ENCODE measurements around the gene KAZALD1.

DNA sequence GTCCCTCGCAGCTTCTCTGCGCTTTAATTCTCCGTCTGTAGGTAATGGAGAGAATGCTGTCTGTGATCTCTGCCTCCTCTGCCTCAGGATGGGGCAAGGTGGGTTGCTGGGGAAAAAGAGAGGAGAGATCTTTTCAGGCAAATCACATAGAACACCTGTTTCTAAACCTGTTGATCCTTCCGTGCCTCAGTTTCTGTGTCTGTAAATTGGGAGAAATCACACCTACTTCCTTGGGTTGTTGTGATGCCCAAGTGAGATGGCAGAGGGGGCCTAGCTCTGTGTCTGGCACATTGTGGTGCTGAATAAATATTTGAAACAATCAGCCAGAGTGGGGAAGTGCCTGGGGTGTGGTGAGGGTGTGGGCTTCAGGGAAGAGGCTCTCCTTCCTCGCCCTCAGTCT lies 28.8 kb downstream of the KAZALD1 start:
- TF ChIP-seq, protein P1, sequence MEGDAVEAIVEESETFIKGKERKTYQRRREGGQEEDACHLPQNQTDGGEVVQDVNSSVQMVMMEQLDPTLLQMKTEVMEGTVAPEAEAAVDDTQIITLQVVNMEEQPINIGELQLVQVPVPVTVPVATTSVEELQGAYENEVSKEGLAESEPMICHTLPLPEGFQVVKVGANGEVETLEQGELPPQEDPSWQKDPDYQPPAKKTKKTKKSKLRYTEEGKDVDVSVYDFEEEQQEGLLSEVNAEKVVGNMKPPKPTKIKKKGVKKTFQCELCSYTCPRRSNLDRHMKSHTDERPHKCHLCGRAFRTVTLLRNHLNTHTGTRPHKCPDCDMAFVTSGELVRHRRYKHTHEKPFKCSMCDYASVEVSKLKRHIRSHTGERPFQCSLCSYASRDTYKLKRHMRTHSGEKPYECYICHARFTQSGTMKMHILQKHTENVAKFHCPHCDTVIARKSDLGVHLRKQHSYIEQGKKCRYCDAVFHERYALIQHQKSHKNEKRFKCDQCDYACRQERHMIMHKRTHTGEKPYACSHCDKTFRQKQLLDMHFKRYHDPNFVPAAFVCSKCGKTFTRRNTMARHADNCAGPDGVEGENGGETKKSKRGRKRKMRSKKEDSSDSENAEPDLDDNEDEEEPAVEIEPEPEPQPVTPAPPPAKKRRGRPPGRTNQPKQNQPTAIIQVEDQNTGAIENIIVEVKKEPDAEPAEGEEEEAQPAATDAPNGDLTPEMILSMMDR (conservative IDR thresholded peaks at IDR 0.05; ENCODE audit: low read depth, low read length): no peak
- no peak for TF ChIP-seq EZH2 (IDR thresholded peaks at IDR 0.05; ENCODE audit: borderline replicate concordance, low read depth, low read length, poor library complexity, severe bottlenecking)

Measured in A673 (cell line).